Mesenchymal stem cell (in vitro differentiated cells and primary cell): ENCODE results near the gene MKI67.

Source experiments
- DNase-seq: peaks from one replicate; pipeline ENCODE4 v3.0.0-alpha.2; 2013
- H2AFZ ChIP-seq: one replicate; pipeline ENCODE4 v1.6.1; 2013; ENCODE audit warnings: low read depth, mild to moderate bottlenecking, control low read depth, inconsistent platforms, low read length, moderate library complexity
- H2AK5ac ChIP-seq: 2 replicates; pipeline ENCODE4 v1.6.1; 2013; ENCODE audit warnings: low read length, moderate library complexity, mild to moderate bottlenecking, inconsistent platforms; ENCODE audit not compliant: severe bottlenecking
- H2BK120ac ChIP-seq: one replicate; pipeline ENCODE4 v1.6.1; 2013; ENCODE audit warnings: low read depth, mild to moderate bottlenecking, inconsistent platforms, low read length, moderate library complexity
- H2BK12ac ChIP-seq, 2 experiments: one replicate each; pipeline ENCODE4 v1.6.1; 2013; ENCODE audit warnings: inconsistent platforms in 2 of 2, low read length in 2 of 2, mild to moderate bottlenecking in 2 of 2, moderate library complexity in 2 of 2, control low read depth in 1 of 2
- H2BK15ac ChIP-seq: one replicate; pipeline ENCODE4 v1.6.1; 2013; ENCODE audit warnings: mild to moderate bottlenecking, low read depth, inconsistent platforms; ENCODE audit not compliant: poor library complexity, severe bottlenecking
- H2BK5ac ChIP-seq: 2 replicates; pipeline ENCODE4 v1.6.1; 2013; ENCODE audit warnings: low read depth, mild to moderate bottlenecking, low read length, control low read depth, inconsistent platforms; ENCODE audit not compliant: poor library complexity, severe bottlenecking
- H3K14ac ChIP-seq, 2 experiments: one replicate each; pipeline ENCODE4 v1.6.1; 2013; ENCODE audit warnings: inconsistent platforms in 2 of 2, low read length in 2 of 2, control low read depth in 1 of 2, mild to moderate bottlenecking in 1 of 2, moderate library complexity in 1 of 2
- H3K18ac ChIP-seq, 2 experiments: one replicate each; pipeline ENCODE4 v1.6.1; 2013; ENCODE audit warnings: inconsistent platforms in 2 of 2, low read length in 2 of 2, control low read depth in 1 of 2, low read depth in 1 of 2, mild to moderate bottlenecking in 1 of 2
- H3K23ac ChIP-seq, 2 experiments: one replicate each; pipeline ENCODE4 v1.6.1; 2013; ENCODE audit warnings: inconsistent platforms in 2 of 2, low read length in 2 of 2, mild to moderate bottlenecking in 2 of 2, moderate library complexity in 2 of 2, control low read depth in 1 of 2
- H3K27ac ChIP-seq: 2 replicates; pipeline ENCODE4 v1.5.1; 2013; ENCODE audit warnings: mild to moderate bottlenecking, moderate library complexity, low read length, control low read depth, inconsistent platforms; ENCODE audit not compliant: poor library complexity, severe bottlenecking
- H3K27me3 ChIP-seq, 2 experiments: 2 replicates each; pipeline versions ENCODE4 v1.6.1 to v1.7.0; 2013; ENCODE audit warnings: low read length in 2 of 2, mild to moderate bottlenecking in 2 of 2, moderate library complexity in 2 of 2, control low read depth in 1 of 2, inconsistent platforms in 1 of 2; ENCODE audit not compliant: control insufficient read depth in 1 of 2, insufficient read depth in 1 of 2
- H3K36me3 ChIP-seq, 2 experiments: 2 replicates each; pipeline versions ENCODE4 v1.6.1 to v1.7.0; 2013; ENCODE audit warnings: low read length in 2 of 2, control low read depth in 1 of 2, inconsistent platforms in 1 of 2, low read depth in 1 of 2, mild to moderate bottlenecking in 1 of 2; ENCODE audit not compliant: insufficient read depth in 2 of 2, control insufficient read depth in 1 of 2
- H3K4ac ChIP-seq, 2 experiments: one replicate each; pipeline ENCODE4 v1.6.1; 2013; ENCODE audit warnings: inconsistent platforms in 2 of 2, low read length in 2 of 2, mild to moderate bottlenecking in 2 of 2, moderate library complexity in 2 of 2, control low read depth in 1 of 2, low read depth in 1 of 2
- H3K4me1 ChIP-seq: 2 replicates; pipeline ENCODE4 v1.6.1; 2013; ENCODE audit warnings: low read depth, low read length, control low read depth; ENCODE audit not compliant: control insufficient read depth, insufficient read depth
- H3K4me2 ChIP-seq: 2 replicates; pipeline ENCODE4 v1.6.1; 2013; ENCODE audit warnings: low read length, mild to moderate bottlenecking, inconsistent platforms; ENCODE audit not compliant: poor library complexity, severe bottlenecking
- H3K4me3 ChIP-seq, 2 experiments: 2 replicates each; pipeline versions ENCODE4 v1.5.1 to v1.7.0; 2013; ENCODE audit warnings: low read length in 2 of 2, mild to moderate bottlenecking in 2 of 2, control low read depth in 1 of 2, low read depth in 1 of 2; ENCODE audit not compliant: insufficient read depth in 1 of 2
- H3K79me1 ChIP-seq: replicated peaks from 2 replicates; pipeline ENCODE4 v1.6.1; 2013; ENCODE audit warnings: mild to moderate bottlenecking, control low read depth, low read length, inconsistent platforms; ENCODE audit not compliant: poor library complexity, severe bottlenecking
- H3K9ac ChIP-seq: 2 replicates; pipeline ENCODE4 v1.7.0; 2013; ENCODE audit warnings: mild to moderate bottlenecking, low read length, moderate library complexity
- H3K9me3 ChIP-seq: 2 replicates; pipeline ENCODE4 v1.7.0; 2013; ENCODE audit warnings: mild to moderate bottlenecking, low read length; ENCODE audit not compliant: control insufficient read depth
- H4K8ac ChIP-seq: one replicate; pipeline ENCODE4 v1.6.1; 2013; ENCODE audit warnings: inconsistent platforms, mild to moderate bottlenecking, low read length, moderate library complexity
- H4K91ac ChIP-seq: one replicate; pipeline ENCODE4 v1.6.1; 2013; ENCODE audit warnings: mild to moderate bottlenecking, low read length, inconsistent platforms
- WGBS: methylation state at CpG from one replicate; pipeline ENCODE4 v1.1.7; 2013; ENCODE audit warnings: mixed read lengths; 5-methylcytosine and 5-hydroxymethylcytosine counted together

The MKI67 gene

GRCh38 chr10:128125416-128125943 is 743 bp downstream of the MKI67 start:
- H2BK15ac ChIP-seq: no peak overlapping the region
- H3K23ac ChIP-seq: peak overlapping the region; percentile 37 to 42
- no peak overlapping the region for H2BK12ac ChIP-seq
- 1% methylated on average over 33 of the region's 33 CpGs for WGBS
- H3K9ac ChIP-seq: peak overlapping the region; percentile 73
- H4K8ac ChIP-seq: peak overlapping the region; percentile 23
- H4K91ac ChIP-seq: no peak overlapping the region
- peak; percentile 19 for DNase-seq
- no peak overlapping the region for H2AK5ac ChIP-seq
- H3K4me2 ChIP-seq: peak overlapping the region; percentile 100
- H3K27ac ChIP-seq: no peak overlapping the region
- H3K79me1 ChIP-seq: peaks cover 7% of the 10 kb centered on the region
- H2BK120ac ChIP-seq: peak overlapping the region; percentile 34
- H3K4me3 ChIP-seq: peak overlapping the region; percentile 86 to 94
- H3K36me3 ChIP-seq: peaks cover 0 to 3% of the 10 kb centered on the region in 2 experiments
- H3K9me3 ChIP-seq: no peaks in the 10 kb centered on the region
- no peak overlapping the region for H2BK5ac ChIP-seq
- H3K27me3 ChIP-seq: no peaks in the 10 kb centered on the region
- H3K4me1 ChIP-seq: peaks cover 16% of the 10 kb centered on the region
- no peak overlapping the region for H3K4ac ChIP-seq
- no peak overlapping the region for H3K14ac ChIP-seq
- peak overlapping the region; percentile 46 for H2AFZ ChIP-seq
- H3K18ac ChIP-seq: peak overlapping the region in 1 of 2 experiments; percentile 28

GRCh38 chr10:128124813-128125403 is 1.3 kb downstream of the MKI67 start:
- Histone ChIP-seq H3K18ac (no peak overlapping the region), H2BK120ac (no peak overlapping the region), H2BK12ac (no peak overlapping the region), H2AK5ac (no peak overlapping the region), H4K91ac (peak overlapping the region; percentile 11), H4K8ac (peak overlapping the region; percentile 19), H3K9ac (peak overlapping the region; percentile 73), H3K4me1 (peaks cover 16% of the 10 kb centered on the region), H3K23ac (no peak overlapping the region), H2BK5ac (no peak overlapping the region), H3K14ac (no peak overlapping the region), H3K27me3 (no peaks in the 10 kb centered on the region), H3K4me2 (peak overlapping the region; percentile 100), H3K79me1 (peaks cover 7% of the 10 kb centered on the region), H3K27ac (no peak overlapping the region), H3K4me3 (peak overlapping the region in 1 of 2 experiments; percentile 86), H2AFZ (no peak overlapping the region), H3K36me3 (peaks cover 0 to 3% of the 10 kb centered on the region in 2 experiments), H3K4ac (no peak overlapping the region), H2BK15ac (no peak overlapping the region), H3K9me3 (no peaks in the 10 kb centered on the region)
- DNase-seq: peak; percentile 15
- 35% methylated on average over 11 of the region's 11 CpGs for WGBS

DNA sequence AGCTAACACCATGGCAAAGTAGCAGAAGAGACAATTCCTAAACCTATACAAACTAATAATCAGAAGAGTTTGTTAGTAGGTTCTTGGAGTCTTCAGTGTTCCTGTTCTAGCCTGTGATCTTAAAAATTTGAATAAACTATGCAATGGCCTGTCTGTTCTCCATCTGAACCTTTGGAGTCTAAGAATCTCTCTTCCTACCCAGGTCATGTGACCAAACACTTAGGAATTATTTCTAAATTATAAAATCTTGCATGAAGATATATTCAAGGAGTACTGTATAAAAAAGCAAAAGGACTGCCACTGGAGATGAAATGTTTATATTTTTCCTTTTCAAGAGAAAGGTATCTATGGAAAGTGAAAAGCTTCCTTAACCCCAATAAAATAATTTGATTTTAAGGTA is 2.4 kb downstream of the MKI67 start:
- no peaks in the 10 kb centered on the region for H3K9me3 ChIP-seq
- H3K27ac ChIP-seq: no peak overlapping the region
- H4K8ac ChIP-seq: no peak overlapping the region
- no peak overlapping the region for H3K18ac ChIP-seq
- H2BK12ac ChIP-seq: no peak overlapping the region
- no peak overlapping the region for H4K91ac ChIP-seq
- H3K4me2 ChIP-seq: no peak overlapping the region
- H3K36me3 ChIP-seq: peaks cover 0 to 3% of the 10 kb centered on the region in 2 experiments
- H3K4me1 ChIP-seq: peaks cover 16% of the 10 kb centered on the region
- no peak overlapping the region for H3K23ac ChIP-seq
- no peak overlapping the region for H2BK120ac ChIP-seq
- H3K79me1 ChIP-seq: peaks cover 9% of the 10 kb centered on the region
- H2BK15ac ChIP-seq: no peak overlapping the region
- H3K4ac ChIP-seq: no peak overlapping the region
- no peak overlapping the region for H3K4me3 ChIP-seq
- H3K14ac ChIP-seq: no peak overlapping the region
- DNase-seq: no peak
- no peak overlapping the region for H2AK5ac ChIP-seq
- H3K27me3 ChIP-seq: no peaks in the 10 kb centered on the region
- H3K9ac ChIP-seq: no peak overlapping the region
- no peak overlapping the region for H2BK5ac ChIP-seq
- H2AFZ ChIP-seq: no peak overlapping the region

- H3K9me3 ChIP-seq: no peaks in the 10 kb centered on the region
- H3K18ac ChIP-seq: no peak overlapping the region
- H4K8ac ChIP-seq: no peak overlapping the region
- no peak overlapping the region for H2BK120ac ChIP-seq
- no peak overlapping the region for H2BK15ac ChIP-seq
- peaks cover 12% of the 10 kb centered on the region for H3K79me1 ChIP-seq
- H3K36me3 ChIP-seq: peaks cover 0 to 3% of the 10 kb centered on the region in 2 experiments
- no peak overlapping the region for H2AK5ac ChIP-seq
- H3K14ac ChIP-seq: no peak overlapping the region
- H4K91ac ChIP-seq: no peak overlapping the region
- no peaks in the 10 kb centered on the region for H3K27me3 ChIP-seq
- WGBS: 88% methylated on average over 1 of the region's 2 CpGs
- H2BK5ac ChIP-seq: no peak overlapping the region
- no peak overlapping the region for H3K4ac ChIP-seq
- no peak for DNase-seq
- H2AFZ ChIP-seq: no peak overlapping the region
- no peak overlapping the region for H3K4me2 ChIP-seq
- no peak overlapping the region for H3K23ac ChIP-seq
- no peak overlapping the region for H3K27ac ChIP-seq
- H3K4me1 ChIP-seq: peaks cover 16% of the 10 kb centered on the region
- H3K9ac ChIP-seq: no peak overlapping the region
- H3K4me3 ChIP-seq: no peak overlapping the region
- no peak overlapping the region for H2BK12ac ChIP-seq
Measured at GRCh38 chr10:128122931-128123330, 3.3 kb downstream of the MKI67 start.
